IPS-15b (cell line): ENCODE measurements around the gene PHC2.

ENCODE experiments used
- H3K27me3 ChIP-seq: one replicate; pipeline ENCODE4 v1.6.1; 2013; ENCODE audit warnings: low read length; ENCODE audit not compliant: control insufficient read depth, insufficient read depth
- H3K36me3 ChIP-seq: one replicate; pipeline ENCODE4 v1.6.1; 2013; ENCODE audit warnings: low read length; ENCODE audit not compliant: control insufficient read depth, insufficient read depth
- H3K4me1 ChIP-seq: one replicate; pipeline ENCODE4 v1.6.1; 2013; ENCODE audit warnings: mild to moderate bottlenecking, low read length; ENCODE audit not compliant: control insufficient read depth, insufficient read depth
- H3K4me3 ChIP-seq: one replicate; pipeline ENCODE4 v1.5.1; 2013; ENCODE audit warnings: low read depth, low read length
- H3K9ac ChIP-seq: one replicate; pipeline ENCODE4 v1.6.1; 2013; ENCODE audit warnings: low read depth, mild to moderate bottlenecking, low read length
- H3K9me3 ChIP-seq: one replicate; pipeline ENCODE4 v1.6.1; 2013; ENCODE audit warnings: mild to moderate bottlenecking, low read length; ENCODE audit not compliant: control insufficient read depth, insufficient read depth

The PHC2 gene

GRCh38 chr1:33430692-33431593, at the start of gene PHC2:
TSS of gene PHC2 (minus strand) at chr1:33431095. CDS start at chr1:33375539, 55,556 bp downstream.
- no peaks in the 10 kb centered on the region for H3K9me3 ChIP-seq
- peak within 1 kb of the TSS; percentile 61 for H3K4me3 ChIP-seq
- no peaks in the 10 kb centered on the region for H3K36me3 ChIP-seq
- peaks cover 41% of the 10 kb centered on the region for H3K27me3 ChIP-seq
- peaks cover 12% of the 10 kb centered on the region for H3K4me1 ChIP-seq
- no peak within 1 kb of the TSS for H3K9ac ChIP-seq

- Histone ChIP-seq H3K4me1 (no peaks in the 10 kb centered on the region), H3K9me3 (no peaks in the 10 kb centered on the region), H3K36me3 (no peaks in the 10 kb centered on the region), H3K4me3 (no peak overlapping the region), H3K27me3 (no peaks in the 10 kb centered on the region), H3K9ac (no peak overlapping the region)
Observed at GRCh38 chr1:33477451-33477850, 46.6 kb upstream of the PHC2 start.

GRCh38 chr1:33473900-33474299, 43.0 kb upstream of the PHC2 start:
- H3K27me3 ChIP-seq = no peaks in the 10 kb centered on the region
- no peaks in the 10 kb centered on the region for H3K4me1 ChIP-seq
- H3K36me3 ChIP-seq = no peaks in the 10 kb centered on the region
- H3K4me3 ChIP-seq = no peak overlapping the region
- no peak overlapping the region for H3K9ac ChIP-seq
- H3K9me3 ChIP-seq = no peaks in the 10 kb centered on the region

- Histone ChIP-seq H3K4me3 (peak within 1 kb of the TSS; percentile 76), H3K9me3 (no peaks in the 10 kb centered on the region), H3K27me3 (no peaks in the 10 kb centered on the region), H3K36me3 (no peaks in the 10 kb centered on the region), H3K9ac (peak within 1 kb of the TSS; percentile 32), H3K4me1 (no peaks in the 10 kb centered on the region)
Observed at GRCh38 chr1:33472269-33472980, 41.5 kb upstream of the PHC2 start, which contains the start of gene ZSCAN20. TSS of gene ZSCAN20 (plus strand) at chr1:33472645. CDS start at chr1:33479289, 6,644 bp downstream.

- H3K27me3 ChIP-seq = no peaks in the 10 kb centered on the region
- no peaks in the 10 kb centered on the region for H3K9me3 ChIP-seq
- H3K36me3 ChIP-seq = no peaks in the 10 kb centered on the region
- H3K4me3 ChIP-seq = no peak overlapping the region
- H3K4me1 ChIP-seq = no peaks in the 10 kb centered on the region
- H3K9ac ChIP-seq = no peak overlapping the region
Observed at GRCh38 chr1:33471416-33471815, 40.5 kb upstream of the PHC2 start.

GRCh38 chr1:33470495-33471012, 39.7 kb upstream of the PHC2 start:
- H3K27me3 ChIP-seq = no peaks in the 10 kb centered on the region
- H3K9me3 ChIP-seq = no peaks in the 10 kb centered on the region
- no peak overlapping the region for H3K4me3 ChIP-seq
- H3K9ac ChIP-seq = no peak overlapping the region
- H3K36me3 ChIP-seq = no peaks in the 10 kb centered on the region
- no peaks in the 10 kb centered on the region for H3K4me1 ChIP-seq

GRCh38 chr1:33469691-33470090, 38.8 kb upstream of the PHC2 start:
- Histone ChIP-seq H3K4me3 (no peak overlapping the region), H3K36me3 (no peaks in the 10 kb centered on the region), H3K9ac (no peak overlapping the region), H3K4me1 (no peaks in the 10 kb centered on the region), H3K9me3 (no peaks in the 10 kb centered on the region), H3K27me3 (no peaks in the 10 kb centered on the region)

GRCh38 chr1:33468967-33469366, 38.1 kb upstream of the PHC2 start:
- Histone ChIP-seq H3K9me3 (no peaks in the 10 kb centered on the region), H3K9ac (no peak overlapping the region), H3K36me3 (no peaks in the 10 kb centered on the region), H3K4me1 (no peaks in the 10 kb centered on the region), H3K4me3 (no peak overlapping the region), H3K27me3 (no peaks in the 10 kb centered on the region)

GRCh38 chr1:33468531-33468930, 37.6 kb upstream of the PHC2 start:
- no peak overlapping the region for H3K4me3 ChIP-seq
- no peaks in the 10 kb centered on the region for H3K27me3 ChIP-seq
- no peaks in the 10 kb centered on the region for H3K36me3 ChIP-seq
- H3K9ac ChIP-seq = no peak overlapping the region
- H3K4me1 ChIP-seq = no peaks in the 10 kb centered on the region
- H3K9me3 ChIP-seq = no peaks in the 10 kb centered on the region

GRCh38 chr1:33468011-33468410, 37.1 kb upstream of the PHC2 start:
- H3K9ac ChIP-seq = no peak overlapping the region
- no peaks in the 10 kb centered on the region for H3K36me3 ChIP-seq
- H3K4me1 ChIP-seq = no peaks in the 10 kb centered on the region
- H3K9me3 ChIP-seq = no peaks in the 10 kb centered on the region
- H3K27me3 ChIP-seq = no peaks in the 10 kb centered on the region
- no peak overlapping the region for H3K4me3 ChIP-seq

- H3K9ac ChIP-seq = no peak overlapping the region
- H3K9me3 ChIP-seq = no peaks in the 10 kb centered on the region
- no peaks in the 10 kb centered on the region for H3K4me1 ChIP-seq
- H3K4me3 ChIP-seq = no peak overlapping the region
- H3K27me3 ChIP-seq = no peaks in the 10 kb centered on the region
- H3K36me3 ChIP-seq = no peaks in the 10 kb centered on the region
Observed at GRCh38 chr1:33466159-33466558, 35.3 kb upstream of the PHC2 start.
